BLaER1 treated with 17β-estradiol and CSF1 and Interleukin-3, amounts not matched to agents 10 nM and 100 nM (cell line): ENCODE measurements around the gene WNT3A.

Experiments used
- H3K27ac ChIP-seq, 11 experiments: shearing (Covaris generic); formaldehyde crosslinking; 2 replicates each; pipeline ENCODE4 v1.8.1; 2022
- H3K27me3 ChIP-seq, 11 experiments: shearing (Covaris generic); formaldehyde crosslinking; 2 replicates each; pipeline ENCODE4 v1.8.1; 2022
- H3K36me3 ChIP-seq, 11 experiments: shearing (Covaris generic); formaldehyde crosslinking; 2 replicates each; pipeline ENCODE4 v1.8.1; 2022
- H3K4me1 ChIP-seq, 10 experiments: shearing (Covaris generic); formaldehyde crosslinking; 2 replicates each; pipeline ENCODE4 v1.8.1; 2022
- H3K4me2 ChIP-seq, 11 experiments: shearing (Covaris generic); formaldehyde crosslinking; 2 replicates each; pipeline ENCODE4 v1.8.1; 2022
- H3K4me3 ChIP-seq, 10 experiments: shearing (Covaris generic); formaldehyde crosslinking; 2 replicates each; pipeline ENCODE4 v1.8.1; 2022
- H3K9ac ChIP-seq, 11 experiments: shearing (Covaris generic); formaldehyde crosslinking; 2 replicates each; pipeline ENCODE4 v1.8.1; 2022
- H3K9me3 ChIP-seq, 11 experiments: shearing (Covaris generic); formaldehyde crosslinking; replicated peaks in 1 of 11; 2 replicates each; pipeline ENCODE4 v1.8.1; 2022
- H4K20me1 ChIP-seq, 11 experiments: shearing (Covaris generic); formaldehyde crosslinking; 2 replicates each; pipeline ENCODE4 v1.8.1; 2022
- Cebpa-rat ChIP-seq, 11 experiments: shearing (Covaris generic); IDR thresholded peaks; 2 replicates each; pipeline ENCODE4 v1.8.1; 2022

WNT3A gene

GRCh38 chr1:228058172-228058948 is 51.6 kb downstream of the WNT3A start:
- no peaks in the 10 kb centered on the region; a peak in 1 of 22 replicates for H4K20me1 ChIP-seq
- H3K4me1 ChIP-seq = no peaks in the 10 kb centered on the region
- peaks cover 0 to 18% (median 6%) of the 10 kb centered on the region in 11 experiments; a peak in 9 of 22 replicates for H3K27me3 ChIP-seq
- no peak overlapping the region for H3K9ac ChIP-seq
- no peak for TF ChIP-seq Cebpa-rat (IDR thresholded peaks at IDR 0.05)
- no peak overlapping the region for H3K4me3 ChIP-seq
- H3K9me3 ChIP-seq = peaks cover 0 to 21% (median 9%) of the 10 kb centered on the region in 11 experiments; a peak in 11 of 22 replicates
- no peak overlapping the region for H3K27ac ChIP-seq
- no peak overlapping the region for H3K4me2 ChIP-seq
- H3K36me3 ChIP-seq = no peaks in the 10 kb centered on the region

GRCh38 chr1:228058949-228059633 is 52.3 kb downstream of the WNT3A start:
- no peaks in the 10 kb centered on the region for H3K4me1 ChIP-seq
- no peak overlapping the region for H3K4me2 ChIP-seq
- peaks cover 0 to 18% (median 6%) of the 10 kb centered on the region in 11 experiments; a peak in 10 of 22 replicates for H3K9me3 ChIP-seq
- H3K27me3 ChIP-seq = peaks cover 0 to 18% (median 6%) of the 10 kb centered on the region in 11 experiments; a peak in 9 of 22 replicates
- H3K27ac ChIP-seq = no peak overlapping the region
- H3K36me3 ChIP-seq = no peaks in the 10 kb centered on the region
- no peak overlapping the region for H3K4me3 ChIP-seq
- H4K20me1 ChIP-seq = no peaks in the 10 kb centered on the region; a peak in 1 of 22 replicates
- no peak for TF ChIP-seq Cebpa-rat (IDR thresholded peaks at IDR 0.05)
- no peak overlapping the region for H3K9ac ChIP-seq

GRCh38 chr1:228059634-228060457 is 53.0 kb downstream of the WNT3A start:
- H3K27ac ChIP-seq = no peak overlapping the region
- no peaks in the 10 kb centered on the region for H3K36me3 ChIP-seq
- H4K20me1 ChIP-seq = no peaks in the 10 kb centered on the region; a peak in 1 of 22 replicates
- no peaks in the 10 kb centered on the region for H3K4me1 ChIP-seq
- TF ChIP-seq Cebpa-rat (IDR thresholded peaks at IDR 0.05) = no peak
- H3K27me3 ChIP-seq = peaks cover 0 to 18% (median 6%) of the 10 kb centered on the region in 11 experiments; a peak in 9 of 22 replicates
- H3K9ac ChIP-seq = no peak overlapping the region
- H3K4me3 ChIP-seq = no peak overlapping the region
- H3K9me3 ChIP-seq = peaks cover 0 to 11% (median 0%) of the 10 kb centered on the region in 11 experiments; a peak in 3 of 22 replicates
- no peak overlapping the region for H3K4me2 ChIP-seq

DNA sequence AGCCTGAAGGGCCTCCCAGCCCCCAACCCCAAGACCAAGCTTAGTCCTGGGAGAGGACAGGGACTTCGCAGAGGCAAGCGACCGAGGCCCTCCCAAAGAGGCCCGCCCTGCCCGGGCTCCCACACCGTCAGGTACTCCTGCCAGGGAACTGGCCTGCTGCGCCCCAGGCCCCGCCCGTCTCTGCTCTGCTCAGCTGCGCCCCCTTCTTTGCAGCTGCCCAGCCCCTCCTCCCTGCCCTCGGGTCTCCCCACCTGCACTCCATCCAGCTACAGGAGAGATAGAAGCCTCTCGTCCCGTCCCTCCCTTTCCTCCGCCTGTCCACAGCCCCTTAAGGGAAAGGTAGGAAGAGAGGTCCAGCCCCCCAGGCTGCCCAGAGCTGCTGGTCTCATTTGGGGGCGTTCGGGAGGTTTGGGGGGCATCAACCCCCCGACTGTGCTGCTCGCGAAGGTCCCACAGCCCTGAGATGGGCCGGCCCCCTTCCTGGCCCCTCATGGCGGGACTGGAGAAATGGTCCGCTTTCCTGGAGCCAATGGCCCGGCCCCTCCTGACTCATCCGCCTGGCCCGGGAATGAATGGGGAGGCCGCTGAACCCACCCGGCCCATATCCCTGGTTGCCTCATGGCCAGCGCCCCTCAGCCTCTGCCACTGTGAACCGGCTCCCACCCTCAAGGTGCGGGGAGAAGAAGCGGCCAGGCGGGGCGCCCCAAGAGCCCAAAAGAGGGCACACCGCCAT is 53.8 kb downstream of the WNT3A start:
- no peak overlapping the region for H3K9ac ChIP-seq
- H3K9me3 ChIP-seq = peaks cover 0 to 11% (median 0%) of the 10 kb centered on the region in 11 experiments; a peak in 2 of 22 replicates
- H3K4me3 ChIP-seq = no peak overlapping the region
- H3K4me1 ChIP-seq = no peaks in the 10 kb centered on the region
- H3K27ac ChIP-seq = no peak overlapping the region
- no peaks in the 10 kb centered on the region for H3K36me3 ChIP-seq
- peaks cover 0 to 18% (median 6%) of the 10 kb centered on the region in 11 experiments; a peak in 9 of 22 replicates for H3K27me3 ChIP-seq
- H3K4me2 ChIP-seq = no peak overlapping the region
- peaks cover 0 to 1% (median 0%) of the 10 kb centered on the region in 11 experiments; a peak in 1 of 22 replicates for H4K20me1 ChIP-seq
- no peak for TF ChIP-seq Cebpa-rat (IDR thresholded peaks at IDR 0.05)

DNA sequence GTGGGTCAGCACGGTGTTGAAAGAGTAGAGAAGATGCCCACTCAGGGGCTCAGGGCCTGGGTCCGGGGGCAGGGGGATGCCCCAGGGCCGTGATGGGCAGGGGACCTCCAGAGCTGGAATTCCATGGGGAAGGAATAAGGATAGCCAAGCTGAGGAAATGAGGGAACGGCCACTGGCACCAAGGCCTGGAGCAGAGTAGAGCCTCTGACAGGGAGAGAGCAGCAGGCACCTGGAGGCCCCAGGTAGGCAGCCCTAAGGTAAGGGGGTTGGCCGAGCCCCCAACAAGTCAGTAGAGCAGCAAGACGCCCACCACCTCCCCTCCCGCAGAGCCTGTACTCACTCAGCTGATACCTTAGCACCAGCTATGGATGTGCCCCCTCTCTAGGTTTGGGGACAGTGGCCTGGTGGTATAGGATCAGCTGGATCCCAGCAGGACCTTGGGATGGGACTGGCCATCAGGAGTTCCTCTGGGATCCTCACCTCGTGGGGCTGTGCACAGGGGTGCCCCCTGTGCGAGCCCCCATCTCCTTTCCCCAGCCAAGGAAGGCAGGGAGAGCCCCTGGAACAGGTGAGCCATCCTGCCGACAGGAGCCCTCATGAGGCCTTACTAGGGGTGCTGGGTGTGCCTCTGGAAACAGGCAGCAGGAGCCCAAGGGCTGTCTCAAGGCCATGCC is 54.8 kb downstream of the WNT3A start:
- H3K4me2 ChIP-seq = no peak overlapping the region
- H3K27ac ChIP-seq = no peak overlapping the region
- no peaks in the 10 kb centered on the region for H3K36me3 ChIP-seq
- no peak overlapping the region for H3K4me3 ChIP-seq
- peaks cover 0 to 22% (median 9%) of the 10 kb centered on the region in 11 experiments; a peak in 12 of 22 replicates for H3K27me3 ChIP-seq
- no peak for TF ChIP-seq Cebpa-rat (IDR thresholded peaks at IDR 0.05)
- H3K9me3 ChIP-seq = peaks cover 0 to 11% (median 0%) of the 10 kb centered on the region in 11 experiments; a peak in 2 of 22 replicates
- peaks cover 0 to 3% (median 0%) of the 10 kb centered on the region in 11 experiments; a peak in 1 of 22 replicates for H4K20me1 ChIP-seq
- no peak overlapping the region for H3K9ac ChIP-seq
- H3K4me1 ChIP-seq = no peaks in the 10 kb centered on the region

- H3K4me1 ChIP-seq = no peaks in the 10 kb centered on the region
These were observed 55.4 kb downstream of the WNT3A start for GRCh38 chr1:228062085-228062791.

GRCh38 chr1:228062812-228063211 is 56.0 kb downstream of the WNT3A start:
- Histone ChIP-seq H3K4me2 (no peak overlapping the region), H3K9ac (no peak overlapping the region), H4K20me1 (peaks cover 0 to 3% (median 0%) of the 10 kb centered on the region in 11 experiments; a peak in 2 of 22 replicates), H3K4me3 (no peak overlapping the region), H3K9me3 (peaks cover 0 to 11% (median 0%) of the 10 kb centered on the region in 11 experiments; a peak in 2 of 22 replicates), H3K4me1 (no peaks in the 10 kb centered on the region), H3K27ac (no peak overlapping the region), H3K27me3 (peaks cover 0 to 30% (median 18%) of the 10 kb centered on the region in 11 experiments; a peak in 14 of 22 replicates), H3K36me3 (no peaks in the 10 kb centered on the region)
- no peak for TF ChIP-seq Cebpa-rat (IDR thresholded peaks at IDR 0.05)

More at GRCh38 chr1:228062085-228062791, 55.4 kb downstream of the WNT3A start:
- Histone ChIP-seq H3K27ac (no peak overlapping the region), H3K27me3 (peaks cover 0 to 28% (median 16%) of the 10 kb centered on the region in 11 experiments; a peak in 14 of 22 replicates), H3K9ac (no peak overlapping the region), H4K20me1 (peaks cover 0 to 3% (median 0%) of the 10 kb centered on the region in 11 experiments; a peak in 2 of 22 replicates), H3K4me3 (no peak overlapping the region), H3K9me3 (peaks cover 0 to 11% (median 0%) of the 10 kb centered on the region in 11 experiments; a peak in 2 of 22 replicates), H3K4me2 (no peak overlapping the region), H3K36me3 (no peaks in the 10 kb centered on the region)
- no peak for TF ChIP-seq Cebpa-rat (IDR thresholded peaks at IDR 0.05)
